ENCODE measurements around the gene ZC3H4.

- TF ChIP-seq, protein P1, sequence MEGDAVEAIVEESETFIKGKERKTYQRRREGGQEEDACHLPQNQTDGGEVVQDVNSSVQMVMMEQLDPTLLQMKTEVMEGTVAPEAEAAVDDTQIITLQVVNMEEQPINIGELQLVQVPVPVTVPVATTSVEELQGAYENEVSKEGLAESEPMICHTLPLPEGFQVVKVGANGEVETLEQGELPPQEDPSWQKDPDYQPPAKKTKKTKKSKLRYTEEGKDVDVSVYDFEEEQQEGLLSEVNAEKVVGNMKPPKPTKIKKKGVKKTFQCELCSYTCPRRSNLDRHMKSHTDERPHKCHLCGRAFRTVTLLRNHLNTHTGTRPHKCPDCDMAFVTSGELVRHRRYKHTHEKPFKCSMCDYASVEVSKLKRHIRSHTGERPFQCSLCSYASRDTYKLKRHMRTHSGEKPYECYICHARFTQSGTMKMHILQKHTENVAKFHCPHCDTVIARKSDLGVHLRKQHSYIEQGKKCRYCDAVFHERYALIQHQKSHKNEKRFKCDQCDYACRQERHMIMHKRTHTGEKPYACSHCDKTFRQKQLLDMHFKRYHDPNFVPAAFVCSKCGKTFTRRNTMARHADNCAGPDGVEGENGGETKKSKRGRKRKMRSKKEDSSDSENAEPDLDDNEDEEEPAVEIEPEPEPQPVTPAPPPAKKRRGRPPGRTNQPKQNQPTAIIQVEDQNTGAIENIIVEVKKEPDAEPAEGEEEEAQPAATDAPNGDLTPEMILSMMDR (conservative IDR thresholded peaks at IDR 0.05), result no peak
- TF ChIP-seq ZFX (IDR thresholded peaks at IDR 0.05), result no peak
These were observed 4.4 kb downstream of the ZC3H4 start for GRCh38 chr19:47109177-47109540.

Data from C4-2B (cell line).